GM12892 (cell line): ENCODE measurements around the gene CACNA1C.

ENCODE experiments used
- DNase-seq: peaks from one replicate; pipeline ENCODE4 v3.0.0; 2011; ENCODE audit not compliant: insufficient read length
- FAIRE-seq: peaks from 2 replicates; lab custom pipeline; 2011; peaks lifted over from hg19 to GRCh38; lab: Jason Lieb, UNC
- POLR2A ChIP-seq: IDR thresholded peaks from 2 replicates; pipeline ENCODE4 v1.6.1; 2011; ENCODE audit warnings: low read depth, low read length, control low read depth
- POLR2AphosphoS5 ChIP-seq: IDR thresholded peaks from 2 replicates; pipeline ENCODE4 v1.6.1; 2011; ENCODE audit warnings: low read depth, low read length, control low read depth
- TAF1 ChIP-seq: IDR thresholded peaks from 2 replicates; pipeline ENCODE4 v1.6.1; 2011; ENCODE audit warnings: low read depth, mild to moderate bottlenecking, control low read depth, low read length, borderline replicate concordance

CACNA1C gene

GRCh38 chr12:2154050-2154449 is 101.3 kb downstream of the CACNA1C start:
- DNase-seq (no peak), FAIRE-seq (no peak)
- TF ChIP-seq POLR2AphosphoS5 (no peak), TAF1 (no peak), POLR2A (no peak)

DNA sequence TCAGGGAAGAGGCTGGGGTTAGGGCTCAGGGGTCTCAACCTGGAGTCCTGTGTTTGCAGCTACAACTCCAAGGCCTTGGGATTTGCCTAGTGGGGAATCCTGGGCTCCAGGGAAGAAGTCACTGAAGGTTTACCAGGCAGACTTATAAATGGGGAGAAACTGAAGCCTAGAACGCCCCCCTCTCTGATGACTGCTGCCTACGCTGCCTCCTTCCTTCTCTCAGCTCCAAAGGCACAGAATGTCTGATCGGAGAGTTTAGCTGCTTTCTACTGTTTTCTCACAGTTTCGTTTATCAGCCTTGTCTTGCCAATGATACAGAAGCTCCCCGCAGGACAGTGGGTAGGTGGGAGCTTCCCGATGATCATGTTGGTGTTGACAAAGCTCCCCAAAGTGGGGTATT is 101.7 kb downstream of the CACNA1C start:
- FAIRE-seq (no peak), DNase-seq (no peak)
- TF ChIP-seq POLR2AphosphoS5 = no peak
- TF ChIP-seq TAF1 = no peak
- no peak for TF ChIP-seq POLR2A

DNA sequence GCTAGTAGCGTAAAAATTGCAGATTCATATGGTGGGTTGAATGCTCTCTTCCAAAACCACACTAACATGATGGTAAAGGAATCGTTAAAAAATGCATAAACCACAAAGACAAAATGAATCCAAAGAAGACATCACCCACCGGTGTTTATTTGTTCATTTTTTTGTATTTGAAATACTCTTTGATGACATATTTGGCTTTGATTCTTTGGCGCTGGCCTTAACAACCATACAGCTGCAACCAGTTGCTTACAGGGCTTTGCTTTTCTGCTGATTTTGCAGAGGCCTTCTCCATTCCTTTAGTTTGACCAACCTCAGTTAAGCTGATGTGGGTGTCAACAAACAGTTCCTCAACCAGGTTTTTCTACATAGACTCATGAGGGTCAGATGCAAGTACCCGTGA is 103.5 kb downstream of the CACNA1C start:
- DNase-seq (no peak), FAIRE-seq (no peak)
- no peak for TF ChIP-seq POLR2AphosphoS5
- TF ChIP-seq POLR2A = no peak
- no peak for TF ChIP-seq TAF1

DNA sequence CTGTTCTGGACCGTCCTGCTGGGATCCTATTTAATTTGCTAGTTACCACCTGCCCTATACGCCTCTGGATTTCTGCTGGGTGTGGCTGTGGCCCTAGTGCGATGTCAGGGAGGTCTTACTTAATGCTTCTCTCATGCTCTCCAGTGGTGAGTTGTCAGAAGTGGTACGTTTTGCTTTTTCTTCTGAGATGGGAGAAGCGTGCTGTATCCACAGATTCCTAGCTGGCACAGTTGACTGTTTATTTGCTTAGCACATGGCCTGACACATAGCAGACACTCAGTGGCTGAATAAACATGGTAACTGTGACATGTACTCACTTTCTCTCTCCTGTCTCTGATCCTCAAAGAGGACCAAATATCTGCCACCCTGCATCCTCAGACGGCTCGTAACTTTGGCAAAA is 107.3 kb downstream of the CACNA1C start:
- DNase-seq (no peak), FAIRE-seq (no peak)
- no peak for TF ChIP-seq POLR2AphosphoS5
- no peak for TF ChIP-seq TAF1
- no peak for TF ChIP-seq POLR2A

DNA sequence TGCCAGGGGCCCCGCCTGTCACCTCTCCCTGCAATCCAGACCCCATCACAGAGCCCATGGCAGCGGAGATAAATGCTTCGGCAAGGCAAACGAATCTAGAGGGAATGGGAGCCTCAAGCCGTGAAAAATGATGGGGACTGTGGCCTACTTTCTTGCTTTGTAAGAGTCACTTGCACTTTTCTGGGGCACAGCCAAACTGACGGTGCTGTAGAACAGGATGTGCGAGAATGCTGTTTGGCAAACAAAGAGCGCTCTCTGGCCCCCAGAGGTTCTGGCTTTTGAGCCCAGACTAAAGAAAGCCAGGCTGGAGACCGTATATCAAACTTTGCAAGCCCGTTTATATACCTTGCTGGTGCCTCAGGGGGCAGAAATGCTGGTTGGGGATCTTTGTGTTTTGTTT is 108.7 kb downstream of the CACNA1C start:
- DNase-seq = no peak
- TF ChIP-seq TAF1 (no peak), POLR2A (no peak), POLR2AphosphoS5 (no peak)
- no peak for FAIRE-seq

DNA sequence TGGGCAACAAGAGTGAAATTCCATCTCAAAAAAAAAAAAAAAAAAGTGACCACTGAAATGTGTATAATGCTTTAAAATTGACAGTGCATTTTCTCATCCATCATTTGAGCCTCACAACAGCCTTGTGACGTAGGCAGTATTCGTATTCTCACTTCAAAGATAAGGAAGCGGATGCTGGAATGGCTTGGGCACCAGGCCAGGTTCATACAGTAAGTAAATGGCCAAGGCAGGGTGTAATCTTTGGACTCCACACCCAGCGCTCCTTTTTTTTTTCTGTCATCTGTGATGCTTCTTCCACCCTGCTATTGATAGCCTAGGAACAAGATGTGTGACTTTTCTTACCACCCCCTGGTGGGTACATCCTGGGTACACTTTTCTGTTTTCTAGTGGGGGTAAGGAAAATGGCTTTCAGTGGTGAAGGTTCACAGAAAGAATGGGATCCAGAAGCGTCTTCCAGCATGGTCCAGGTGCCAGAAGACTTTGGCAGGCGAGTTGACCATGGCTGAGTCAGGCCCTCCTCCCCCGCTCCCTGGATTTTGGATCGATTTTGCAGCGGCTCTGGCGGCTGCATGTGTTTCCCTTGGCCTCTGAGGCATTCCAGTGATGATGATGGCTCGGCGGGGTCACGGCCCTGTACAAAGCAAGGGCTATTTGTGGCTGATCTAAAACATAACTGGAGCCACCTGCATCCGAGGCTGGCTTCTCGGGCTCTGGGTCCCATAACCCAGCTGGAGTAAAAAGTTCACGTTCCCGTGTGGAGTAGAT is 110.6 kb downstream of the CACNA1C start:
- no peak for DNase-seq
- TF ChIP-seq POLR2AphosphoS5 (no peak), POLR2A (no peak), TAF1 (no peak)
- no peak for FAIRE-seq

DNA sequence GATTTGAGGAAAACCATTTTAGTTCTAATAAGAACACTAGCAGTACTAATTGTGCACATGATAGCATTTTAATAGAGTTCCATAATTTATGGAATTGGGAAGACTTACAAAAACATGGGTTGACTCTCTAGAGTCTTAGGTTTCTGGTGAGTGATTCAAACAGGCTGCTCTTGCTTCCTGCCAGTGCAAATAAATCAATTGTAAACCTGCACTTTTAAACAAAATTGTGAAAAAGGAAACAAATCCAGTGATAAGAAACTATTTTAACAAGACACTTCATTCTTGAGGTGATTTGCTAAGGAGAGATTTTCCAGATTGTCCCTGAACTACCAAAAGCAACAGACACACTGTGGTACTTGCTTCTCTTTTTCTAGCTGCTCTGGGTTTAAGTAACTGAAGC is 112.2 kb downstream of the CACNA1C start:
- no peak for TF ChIP-seq TAF1
- DNase-seq = no peak
- FAIRE-seq = no peak

GRCh38 chr12:2165927-2166326 is 113.1 kb downstream of the CACNA1C start:
- TF ChIP-seq TAF1 (no peak), POLR2AphosphoS5 (no peak), POLR2A (no peak)
- DNase-seq (no peak), FAIRE-seq (no peak)

DNA sequence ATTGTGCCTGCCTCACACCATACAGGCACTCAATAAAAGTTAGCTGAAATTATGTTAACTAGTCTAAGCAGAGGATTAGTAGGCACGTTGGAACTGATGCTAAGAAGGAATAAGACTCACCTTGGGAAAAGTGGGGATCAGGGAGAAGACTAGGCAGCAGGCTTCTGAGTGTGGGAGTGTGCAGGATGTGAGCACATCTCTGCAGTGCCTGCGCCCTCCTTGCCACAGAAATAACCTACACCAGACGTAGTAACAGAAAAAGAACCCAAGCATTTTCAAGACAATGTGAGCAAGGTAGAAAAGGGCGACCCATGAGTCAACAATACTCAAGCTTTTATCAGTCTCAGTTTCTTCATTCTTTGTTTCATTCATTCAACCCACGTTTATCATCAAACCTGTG is 113.9 kb downstream of the CACNA1C start:
- FAIRE-seq = no peak
- TF ChIP-seq POLR2A = no peak
- no peak for TF ChIP-seq POLR2AphosphoS5
- TF ChIP-seq TAF1 = no peak

DNA sequence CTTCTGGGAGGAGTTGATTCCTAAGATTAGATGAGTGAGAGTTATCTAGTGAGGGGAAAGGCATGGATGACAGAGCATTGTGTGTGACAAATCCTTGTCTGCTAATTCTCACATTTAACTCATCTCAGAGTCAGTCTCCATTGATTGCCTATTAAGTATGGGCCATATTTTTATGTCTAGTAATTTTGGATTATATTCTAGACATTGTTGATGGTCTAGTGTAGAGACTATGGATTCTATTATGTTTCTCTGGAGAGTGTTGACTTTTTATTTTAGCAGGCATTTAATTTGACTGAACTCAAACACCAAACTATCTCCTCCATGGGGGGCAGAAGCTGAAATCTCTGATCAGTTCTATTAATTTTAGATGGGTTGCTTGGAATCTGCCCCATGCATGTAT is 114.4 kb downstream of the CACNA1C start:
- TF ChIP-seq POLR2A (no peak), TAF1 (no peak), POLR2AphosphoS5 (no peak)
- FAIRE-seq = no peak
- no peak for DNase-seq

More for the DNA sequence above, 113.9 kb downstream of the CACNA1C start:
- no peak for DNase-seq

GRCh38 chr12:2168808-2169207 is 116.0 kb downstream of the CACNA1C start:
- DNase-seq (no peak), FAIRE-seq (no peak)
- no peak for TF ChIP-seq TAF1
- TF ChIP-seq POLR2A = no peak

- FAIRE-seq (no peak), DNase-seq (no peak)
- TF ChIP-seq POLR2AphosphoS5 (no peak), POLR2A (no peak), TAF1 (no peak)
Measured at GRCh38 chr12:2169489-2169888, 116.7 kb downstream of the CACNA1C start.
